CD4-positive, alpha-beta T cell treated with Interferon gamma for 1 hour (primary cell): ENCODE results near the gene MIPOL1.
"Not testable (repeated sequence)": the region's sequence is repeated elsewhere in the genome, so short reads cannot be mapped to it uniquely, and the experiment has no call there.

Experiments used
- DNase-seq: peaks from one replicate; pipeline ENCODE4 v3.0.0-alpha.2; 2020

Gene MIPOL1

DNA sequence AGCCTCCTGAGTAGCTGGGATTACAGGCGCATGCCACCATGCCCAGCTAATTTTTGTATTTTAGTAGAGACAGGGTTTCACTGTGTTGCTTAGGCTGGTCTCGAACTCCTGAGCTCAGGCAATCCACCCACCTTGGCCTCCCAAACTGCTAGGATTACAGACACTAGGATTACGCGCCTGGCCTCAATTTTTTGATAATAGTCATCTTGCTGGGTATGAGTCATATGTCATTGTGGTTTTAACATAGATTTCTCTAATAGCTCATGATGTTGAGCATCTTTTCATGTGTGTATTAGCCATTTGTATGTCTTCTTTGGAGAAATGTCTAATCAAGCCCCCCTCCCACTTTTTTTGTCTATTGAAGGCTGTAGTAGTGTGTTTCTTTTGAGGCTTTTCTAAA is 38.3 kb downstream of the MIPOL1 start:
- DNase-seq, result not testable (repeated sequence)

DNA sequence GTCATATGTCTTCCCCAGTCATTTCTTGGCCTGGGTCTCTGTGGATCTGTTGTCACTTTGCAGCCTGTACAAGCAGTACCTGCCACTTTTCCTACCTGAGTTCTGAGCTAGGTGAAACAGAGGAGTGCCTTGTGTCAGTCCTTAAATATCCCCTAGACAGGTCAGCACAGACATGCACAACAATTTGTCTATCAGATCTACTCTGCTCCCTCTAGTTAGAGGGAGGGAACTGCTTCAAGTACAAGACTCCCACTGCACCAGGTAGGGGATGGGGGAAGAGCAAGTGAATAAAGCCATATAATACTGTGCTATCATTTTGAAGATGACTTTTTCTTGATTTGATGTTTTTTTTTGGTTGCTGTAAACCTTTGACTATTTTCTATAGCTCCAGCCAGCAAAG is 39.4 kb downstream of the MIPOL1 start:
- no peak for DNase-seq

DNA sequence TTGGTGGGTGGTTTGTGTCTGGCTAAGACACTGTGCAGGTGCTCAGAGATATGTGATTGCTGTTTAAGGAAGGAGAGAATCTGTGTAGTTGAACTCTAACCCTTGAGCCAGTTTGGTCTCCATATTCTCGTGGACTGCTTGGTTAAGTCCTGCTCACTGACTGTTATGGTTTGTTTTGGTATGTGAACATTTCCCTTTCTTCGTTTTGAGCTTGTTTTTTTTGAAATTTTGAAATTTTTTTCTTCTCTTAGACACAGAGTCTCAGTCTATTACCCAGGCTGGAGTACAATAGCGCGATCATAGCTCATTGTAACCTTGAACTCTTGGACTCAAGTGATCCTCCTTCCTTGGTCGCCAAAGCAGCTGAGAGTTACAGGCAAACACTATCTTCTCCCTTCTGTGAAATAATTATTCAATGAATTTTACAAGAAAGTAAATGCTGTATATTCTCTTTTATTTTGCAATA is 40.0 kb downstream of the MIPOL1 start:
- DNase-seq, result no peak

DNA sequence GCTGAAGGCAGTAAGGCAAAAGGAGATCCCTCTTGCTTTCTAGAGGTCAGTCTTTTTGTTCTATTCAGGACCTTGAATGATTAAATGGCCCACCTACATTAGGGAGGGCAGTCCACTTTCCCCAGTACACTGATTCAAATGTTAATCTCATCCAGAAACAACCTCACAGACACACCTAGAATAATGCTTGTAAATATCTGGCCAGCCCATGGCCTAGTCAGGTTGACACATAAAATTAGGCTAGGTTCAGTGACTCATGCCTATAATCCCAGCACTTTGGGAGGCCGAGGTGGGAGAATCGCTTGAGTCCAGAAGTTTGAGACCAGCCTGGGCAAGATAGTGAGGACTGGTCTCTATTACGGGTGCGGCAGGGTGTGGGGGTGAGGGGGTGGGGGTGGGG is 43.5 kb downstream of the MIPOL1 start:
- no peak for DNase-seq

DNA sequence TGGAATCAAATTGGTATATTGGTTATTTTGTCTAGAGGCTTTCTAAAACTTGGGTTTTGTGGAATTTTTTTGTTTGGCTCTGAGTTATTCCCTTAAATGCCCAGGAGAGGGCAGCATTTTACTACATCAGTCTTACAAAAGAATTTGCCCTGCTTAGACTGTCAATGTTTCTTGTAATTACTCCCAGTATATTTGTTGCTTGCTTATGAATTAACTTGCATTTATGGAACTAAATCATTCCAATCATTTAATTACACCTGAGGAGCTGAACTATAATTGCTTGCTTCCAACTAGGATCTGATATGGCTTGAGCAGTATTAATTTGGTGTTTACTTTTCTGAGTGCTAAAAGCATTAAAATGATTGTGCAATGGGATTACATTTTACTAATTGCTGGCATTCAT is 48.7 kb downstream of the MIPOL1 start:
- DNase-seq, result no peak

DNA sequence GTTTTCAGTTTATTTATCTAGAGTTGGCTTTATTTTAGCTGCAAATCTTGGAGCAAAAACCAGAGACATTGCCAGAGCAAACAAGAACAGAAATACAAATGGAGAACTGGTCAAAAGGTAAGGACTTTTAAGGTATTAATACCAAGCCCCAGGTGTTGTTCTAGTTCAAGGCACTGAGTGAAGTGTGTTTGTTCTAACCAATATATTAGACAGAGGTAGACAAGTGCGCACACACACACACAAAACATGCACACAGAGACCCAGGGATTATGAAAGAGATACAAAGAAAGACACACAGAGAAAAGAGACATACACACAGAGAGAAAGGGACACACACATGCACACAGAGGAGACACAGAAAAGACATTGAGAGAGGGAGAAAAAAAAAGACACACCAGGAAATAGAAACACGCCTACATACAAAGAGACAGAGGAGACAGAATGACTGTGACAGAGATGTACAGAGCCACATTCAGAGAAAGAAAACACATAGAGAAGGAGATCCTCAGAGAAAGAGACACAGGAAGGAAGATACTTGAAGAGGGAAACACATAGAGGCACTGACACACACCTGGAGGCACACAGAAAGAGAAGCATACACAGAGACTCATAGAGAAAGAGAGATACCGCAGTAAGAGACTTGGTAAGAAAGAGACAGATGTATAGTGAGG is 50.2 kb downstream of the MIPOL1 start:
- DNase-seq, result no peak

DNA sequence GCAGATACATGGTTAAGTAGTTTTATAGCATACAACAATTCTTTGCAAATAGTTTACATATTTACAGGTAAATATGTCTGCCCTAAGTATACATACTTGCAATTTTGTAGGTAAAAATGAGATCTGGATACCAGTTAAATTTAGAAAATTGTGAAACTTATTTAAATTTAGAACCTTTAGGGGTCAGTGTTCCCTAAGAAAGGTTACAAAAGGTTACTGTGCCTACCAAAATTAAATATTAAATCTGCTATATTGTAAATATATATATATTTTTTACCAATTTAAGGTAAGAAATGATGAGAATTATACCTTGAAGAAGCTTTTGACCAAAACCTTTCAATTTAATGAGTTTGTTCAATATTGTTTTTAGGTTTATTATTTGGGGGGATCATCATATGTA is 54.0 kb downstream of the MIPOL1 start:
- DNase-seq, result no peak

DNA sequence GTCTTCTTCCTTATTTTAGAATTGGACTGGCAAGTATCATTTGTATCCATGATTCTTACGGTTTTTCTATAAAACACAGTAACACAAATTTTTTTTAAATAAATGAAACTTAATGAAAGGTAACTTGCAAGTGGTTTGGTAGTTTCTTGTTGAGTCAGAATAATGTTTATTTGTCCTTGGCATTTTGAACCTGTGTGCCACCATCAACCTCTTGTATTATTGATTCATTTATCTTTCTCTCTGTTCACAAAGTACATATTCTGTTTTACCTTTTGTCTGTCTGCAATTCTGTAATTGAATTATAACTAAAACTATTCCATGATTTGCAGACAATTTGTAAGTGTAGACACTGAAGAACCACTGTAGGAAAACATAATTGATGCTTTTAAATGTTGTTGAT is 54.7 kb downstream of the MIPOL1 start:
- no peak for DNase-seq

DNA sequence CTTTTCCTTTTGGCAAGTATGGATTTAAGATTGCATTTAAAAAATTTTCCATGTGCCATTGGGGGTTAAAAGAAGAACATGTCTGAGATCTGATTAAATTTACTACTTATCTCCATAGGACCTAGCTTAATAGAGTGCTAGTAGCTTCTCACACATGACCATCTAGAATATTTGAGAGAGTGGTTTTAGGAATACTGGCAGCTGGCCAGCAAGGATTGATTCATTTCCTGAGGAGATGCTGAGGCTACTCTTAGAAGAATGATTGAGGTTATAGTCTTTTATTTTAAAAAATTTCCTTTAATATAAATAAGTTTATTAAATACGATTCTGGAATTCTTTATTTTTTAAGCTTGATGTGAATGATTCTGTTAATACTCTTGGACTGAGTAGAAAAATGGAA is 56.2 kb downstream of the MIPOL1 start:
- no peak for DNase-seq

DNA sequence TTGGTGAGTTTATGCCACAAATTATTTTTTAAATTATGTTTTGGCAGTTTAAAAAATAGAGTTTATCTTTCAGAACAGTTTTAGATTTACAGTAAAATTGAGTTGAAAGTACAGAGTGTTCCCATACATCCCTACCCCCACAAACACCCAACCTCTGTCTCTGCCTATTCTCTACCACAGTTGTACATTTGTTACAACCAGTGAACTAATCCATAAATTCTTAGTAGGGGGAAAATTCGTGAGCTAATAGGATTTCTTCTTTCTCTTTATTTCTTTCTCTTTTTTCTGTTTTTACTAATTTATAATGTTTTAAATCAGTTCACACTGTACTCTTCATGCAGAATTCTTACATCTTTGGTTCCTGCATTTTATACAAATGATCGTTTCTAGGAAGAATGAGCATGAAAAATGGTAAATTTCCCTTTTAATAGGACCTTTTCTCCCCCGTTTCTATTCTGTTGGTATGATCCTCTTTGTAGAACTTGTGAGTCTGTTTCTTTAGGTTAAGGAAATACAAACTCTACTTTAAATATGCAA is 56.7 kb downstream of the MIPOL1 start:
- no peak for DNase-seq

DNA sequence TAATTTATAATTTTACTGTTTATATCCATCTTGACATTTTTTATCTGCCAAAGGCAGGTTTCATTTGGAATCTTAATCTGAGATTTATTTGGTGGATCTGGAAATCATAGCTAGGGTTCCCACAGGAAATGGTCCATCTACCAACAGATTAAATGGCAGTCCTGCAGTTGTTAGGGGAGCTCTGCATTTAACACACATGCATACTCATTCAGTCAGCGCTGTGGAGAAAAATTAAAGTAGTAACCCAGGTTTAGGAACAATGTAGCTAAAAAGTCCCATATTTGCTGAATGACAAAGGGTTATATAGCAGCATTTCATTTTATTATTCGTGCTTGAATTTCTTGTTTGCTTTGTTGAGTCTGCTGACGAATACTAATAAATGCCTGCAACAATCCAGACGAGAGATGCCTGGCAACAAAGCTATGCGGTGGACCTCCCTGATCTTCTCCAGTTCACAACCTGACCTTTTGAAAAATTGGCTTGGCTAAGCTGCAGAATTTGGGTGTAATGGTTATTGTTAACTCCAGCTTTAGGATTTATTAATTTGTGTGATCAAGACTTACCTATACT is 59.8 kb downstream of the MIPOL1 start:
- DNase-seq, result no peak

DNA sequence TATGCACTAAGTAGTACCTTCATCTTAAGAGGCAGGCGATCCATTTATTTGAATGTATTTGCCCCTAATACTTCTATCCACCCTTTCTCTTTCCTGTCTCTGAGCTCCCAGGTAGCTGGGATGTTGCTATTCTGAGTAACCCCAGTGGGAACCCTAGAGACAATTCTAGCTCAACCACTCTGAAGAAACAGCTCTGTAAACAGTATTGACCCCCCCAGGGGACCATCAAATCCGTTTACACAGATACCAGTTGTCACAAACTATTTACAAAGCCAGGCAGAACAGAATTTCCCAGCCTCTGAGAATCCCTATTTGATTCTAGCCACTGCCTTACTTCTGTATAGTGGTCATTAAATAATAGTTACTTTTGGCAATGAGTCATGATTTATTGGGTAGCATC is 64.9 kb downstream of the MIPOL1 start:
- no peak for DNase-seq

DNA sequence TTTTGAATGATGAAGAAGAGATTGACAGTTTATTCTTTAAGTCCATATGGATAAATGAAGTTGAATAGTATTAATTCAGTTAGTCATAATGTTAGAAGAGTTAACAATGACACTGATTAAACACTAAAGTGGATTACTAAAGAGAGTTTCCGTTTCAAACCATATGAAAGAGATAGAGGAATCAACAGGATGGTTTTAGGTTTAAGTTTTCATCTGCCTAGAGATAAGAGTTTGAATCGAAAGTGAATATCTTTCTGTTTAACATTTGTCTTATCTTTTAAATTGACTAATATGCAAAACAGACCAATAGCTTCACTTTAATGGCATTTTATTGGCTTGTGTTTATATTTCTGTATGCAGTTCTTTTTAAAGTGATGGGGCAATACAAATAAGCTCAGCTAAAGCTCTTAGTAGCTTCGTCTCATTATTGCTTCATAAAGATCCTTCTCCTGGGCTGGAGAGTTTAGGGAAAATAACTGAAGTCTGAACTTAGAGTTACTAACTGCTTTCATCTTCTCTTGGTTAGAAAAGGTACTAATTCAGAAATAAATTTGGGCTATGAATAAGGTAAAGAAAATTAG is 66.0 kb downstream of the MIPOL1 start:
- no peak for DNase-seq

DNA sequence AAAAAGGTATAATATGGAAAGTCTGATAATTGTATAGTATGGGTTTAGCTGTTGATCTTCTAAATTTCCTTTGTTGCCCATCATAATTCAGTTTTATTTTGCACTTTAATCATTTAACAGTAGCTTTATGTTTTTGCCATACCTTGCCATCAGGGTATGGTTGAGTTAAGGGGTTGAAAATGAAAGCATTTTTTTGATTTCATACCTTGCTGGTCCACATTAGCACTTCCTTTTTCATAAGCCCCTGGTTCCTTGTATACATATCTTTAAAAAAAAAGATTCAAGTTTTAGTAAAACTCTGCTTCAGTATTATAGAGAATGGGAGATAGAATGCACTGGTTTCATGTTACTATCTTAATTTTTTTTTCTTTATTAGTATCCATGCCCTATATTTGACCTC is 71.1 kb downstream of the MIPOL1 start:
- no peak for DNase-seq

DNA sequence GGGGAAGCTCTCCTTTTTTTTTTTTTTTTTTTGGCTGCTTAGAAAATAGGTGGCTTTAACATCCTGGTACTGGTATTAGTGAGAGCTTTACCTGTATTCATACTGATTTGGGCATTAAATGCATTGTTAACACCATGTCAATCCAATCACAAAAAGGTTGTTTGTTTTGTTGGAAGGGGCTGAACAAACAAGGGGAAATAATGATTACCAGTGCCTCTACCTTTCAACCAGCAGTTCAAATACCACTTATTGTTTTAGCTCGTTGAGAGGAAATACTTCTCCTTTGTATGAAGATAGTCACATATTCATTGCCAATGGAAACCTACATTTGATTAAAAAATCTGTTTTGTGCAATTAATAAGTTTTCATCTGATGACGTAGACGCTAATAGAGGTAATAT is 72.9 kb downstream of the MIPOL1 start:
- DNase-seq, result no peak

DNA sequence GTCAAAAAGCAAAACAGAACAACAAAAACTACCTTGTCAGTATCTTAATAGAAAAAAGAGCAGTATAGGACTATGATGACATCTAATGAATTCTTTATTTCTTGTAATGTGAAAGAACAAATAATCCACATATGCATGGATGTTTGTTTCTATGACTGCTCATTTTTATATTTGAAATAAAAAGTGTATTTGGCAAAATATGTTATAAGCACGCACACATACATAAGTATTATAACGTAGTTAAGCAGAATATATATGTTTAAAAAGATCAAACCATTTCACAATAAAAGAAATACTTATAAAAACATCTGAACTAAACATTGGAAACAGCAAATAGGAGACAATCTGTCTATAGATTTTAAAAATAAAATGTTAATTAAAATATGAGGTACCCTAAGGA is 74.8 kb downstream of the MIPOL1 start:
- DNase-seq, result no peak

DNA sequence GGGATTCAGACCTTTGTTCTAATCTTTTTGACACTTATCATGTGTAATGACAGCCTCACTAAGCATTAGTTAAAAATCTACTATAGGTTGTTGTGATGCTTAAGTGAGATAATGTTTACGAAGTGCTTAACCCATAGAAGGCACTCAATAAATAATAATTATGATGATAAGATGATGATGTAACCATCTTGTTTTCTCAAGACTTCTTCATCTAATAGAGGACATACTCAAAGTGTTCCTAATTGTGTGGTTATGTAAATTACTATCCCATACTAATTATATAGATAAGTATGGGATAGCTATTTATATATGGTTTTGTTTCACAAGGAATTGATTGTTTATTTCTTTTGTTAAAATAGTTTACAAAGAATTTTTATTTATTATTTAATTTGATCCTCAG is 76.9 kb downstream of the MIPOL1 start:
- DNase-seq, result no peak

DNA sequence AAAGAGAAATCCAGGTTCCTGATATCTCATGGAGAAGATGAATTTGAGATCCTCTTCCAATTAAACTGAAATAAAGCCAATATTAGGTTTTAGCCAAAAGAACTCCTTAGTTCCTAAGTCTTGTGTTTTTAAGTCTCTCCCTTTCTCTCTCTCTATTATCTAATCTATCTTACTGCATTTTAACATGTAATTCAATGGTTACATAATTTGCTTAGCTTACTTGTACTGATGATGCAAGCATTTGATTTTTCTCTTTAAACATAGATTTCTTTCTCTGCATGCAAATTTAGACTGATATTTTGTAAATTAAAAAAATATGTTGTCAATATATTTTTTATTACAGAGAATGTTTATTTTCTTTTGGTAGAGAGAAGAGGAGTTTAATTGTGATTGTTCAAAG is 78.2 kb downstream of the MIPOL1 start:
- DNase-seq, result no peak

DNA sequence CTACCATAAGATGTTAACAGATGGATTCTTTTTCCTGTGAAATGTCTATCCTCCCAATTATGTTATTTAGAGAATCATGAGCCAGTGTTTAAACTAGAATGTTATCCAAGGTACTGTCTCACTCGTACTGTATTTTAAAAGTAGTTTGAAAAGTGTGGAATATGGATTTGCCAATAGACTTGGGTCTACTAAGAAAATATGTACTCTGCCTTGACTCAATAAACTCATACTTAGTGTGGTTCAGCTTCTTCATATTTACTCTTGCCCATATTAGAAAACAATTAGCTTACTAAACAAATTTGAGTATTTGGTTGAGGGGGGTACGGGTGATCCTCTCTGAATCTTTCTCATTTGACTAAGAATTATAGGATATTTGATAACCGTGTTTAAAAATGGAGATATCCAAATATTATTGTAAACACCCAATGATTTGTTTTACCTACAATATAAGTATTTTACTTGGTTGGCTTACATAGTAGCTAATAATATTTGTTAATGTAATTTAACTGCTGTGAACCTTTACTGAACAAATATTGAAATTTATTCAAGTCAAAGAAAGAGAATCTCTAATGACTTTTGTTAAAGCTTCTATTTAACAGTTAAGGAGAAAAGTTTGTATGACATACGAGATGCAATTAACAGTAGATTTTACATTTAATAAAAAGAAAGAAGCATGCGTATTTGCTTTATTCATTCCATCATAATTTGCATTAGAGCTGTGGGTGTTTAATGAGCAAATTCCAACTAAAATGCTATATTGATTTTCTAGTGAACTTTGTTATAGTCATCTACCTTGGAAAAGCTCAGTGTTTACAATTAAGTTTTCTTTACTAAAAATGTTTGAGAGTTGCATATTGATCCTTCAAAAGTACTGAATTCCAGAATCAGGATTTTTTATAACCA is 81.2 kb downstream of the MIPOL1 start:
- no peak for DNase-seq

DNA sequence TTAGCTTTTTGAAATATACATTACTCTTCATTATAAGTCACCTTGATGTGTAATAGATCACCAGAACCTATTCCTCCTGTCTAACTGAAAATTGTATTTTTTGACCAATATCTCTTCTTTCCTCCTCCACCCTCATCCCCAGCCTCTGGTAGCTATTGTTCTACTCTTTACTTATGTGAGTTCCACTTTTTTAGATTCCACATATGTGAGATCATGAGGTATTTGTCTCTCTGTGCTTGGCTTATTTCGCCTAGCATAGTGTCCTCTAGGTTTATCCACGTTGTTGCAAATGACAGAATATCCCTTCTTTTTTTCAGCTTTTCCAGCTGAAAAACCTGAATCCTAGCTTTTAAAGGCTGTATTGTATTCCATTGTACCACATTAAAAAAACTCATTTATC is 82.1 kb downstream of the MIPOL1 start:
- DNase-seq, result no peak

DNA sequence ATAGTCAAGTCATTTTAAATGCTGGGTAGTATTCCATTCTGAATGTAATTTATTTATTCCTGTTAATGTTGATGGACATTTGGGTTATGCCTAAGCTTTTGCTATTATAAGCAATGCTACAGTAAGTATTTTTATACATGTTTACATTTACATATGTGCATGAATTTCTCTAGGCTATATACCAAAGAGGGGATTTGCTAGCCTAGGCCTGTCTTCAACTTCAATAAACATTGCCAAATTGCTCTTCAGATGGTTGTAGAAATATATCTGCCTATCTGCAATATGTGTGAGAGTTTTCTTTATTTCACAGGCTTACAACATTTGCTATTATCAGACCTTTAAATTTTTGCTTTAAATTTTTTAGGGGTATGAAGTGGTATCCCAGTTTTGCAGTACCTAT is 87.0 kb downstream of the MIPOL1 start:
- DNase-seq, result no peak

DNA sequence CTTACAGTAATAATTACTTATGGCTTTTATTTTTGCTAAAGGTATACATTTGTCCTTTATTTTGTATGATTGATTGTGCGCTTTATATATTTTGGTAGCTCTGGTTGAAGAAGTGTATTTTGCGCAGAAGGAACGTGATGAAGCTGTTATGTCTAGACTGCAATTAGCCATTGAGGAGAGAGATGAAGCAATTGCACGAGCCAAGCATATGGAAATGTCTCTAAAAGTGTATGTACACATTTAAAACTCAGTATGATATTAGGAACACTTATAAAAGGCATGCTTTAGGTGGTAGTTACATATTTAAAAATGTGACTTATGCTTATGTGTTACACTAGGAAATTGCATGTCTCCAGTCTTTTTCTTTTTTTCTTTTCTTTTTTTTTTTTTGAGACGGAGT is 87.5 kb downstream of the MIPOL1 start:
- DNase-seq, result no peak

DNA sequence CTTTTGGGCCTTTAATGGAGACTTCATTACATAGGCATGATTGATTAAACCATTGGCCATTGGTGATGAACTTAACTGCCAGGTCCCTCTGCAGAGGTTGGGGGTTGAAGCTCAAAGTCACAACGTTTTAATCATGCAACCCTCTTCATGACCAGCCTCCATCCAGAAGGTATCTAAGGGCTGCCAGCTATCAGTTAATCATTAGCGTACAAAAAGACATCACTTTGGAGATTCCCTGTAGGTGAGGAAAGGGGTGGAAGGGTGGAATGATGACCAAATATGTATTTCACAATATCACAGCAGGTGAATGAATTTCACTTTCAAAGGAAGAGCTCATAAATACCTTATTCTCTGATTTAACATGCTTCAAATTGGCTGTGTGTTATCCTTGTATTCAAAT is 92.0 kb downstream of the MIPOL1 start:
- DNase-seq, result no peak

DNA sequence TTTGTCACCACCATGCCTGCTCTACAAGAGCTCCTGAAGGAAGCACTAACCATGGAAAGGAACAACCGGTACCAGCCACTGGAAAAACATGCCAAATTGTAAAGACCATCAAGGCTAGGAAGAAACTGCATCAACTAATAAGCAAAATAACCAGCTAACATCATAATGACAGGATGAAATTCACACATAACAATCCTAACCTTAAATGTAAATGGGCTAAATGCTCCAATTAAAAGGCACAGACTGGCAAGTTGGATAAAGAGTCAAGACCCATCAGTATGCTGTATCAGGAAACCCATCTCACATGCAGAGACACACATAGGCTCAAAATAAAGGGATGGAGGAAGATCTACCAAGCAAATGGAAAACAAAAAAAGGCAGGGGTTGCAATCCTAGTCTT is 97.5 kb downstream of the MIPOL1 start:
- not testable (repeated sequence) for DNase-seq
